Heart left ventricle (tissue), 16 donors: ENCODE results near the gene TJP1. TPM values are rescaled to one million over a fixed set of nuclear protein-coding genes. Genes with fewer than 3 reads are reported as not detected.
"Not testable (repeated sequence)": the region's sequence is repeated elsewhere in the genome, so short reads cannot be mapped to it uniquely, and the experiment has no call there.

Experiments
- ATAC-seq, 4 donors: fragments of 200-7000 bp; cut with Tn5 transposase; one replicate each; pipeline ENCODE4 v1.9.1; 2020 to 2022; ENCODE audit warnings: moderate library complexity in 4 of 4, mild to moderate bottlenecking in 3 of 4, moderate number of reproducible peaks in 1 of 4
- DNase-seq, 5 donors: peaks; one replicate each; pipeline ENCODE4 v3.0.0-alpha.2; 2020
- H3K27ac ChIP-seq, 12 donors: fragments of 200-600 bp; sonication (generic) in 4 of 12; one replicate each; pipeline versions ENCODE4 v1.5.0 to v1.8.0; 2016 to 2022; ENCODE audit warnings: mild to moderate bottlenecking in 2 of 12
- H3K27me3 ChIP-seq, 9 donors: fragments of 200-600 bp; sonication (generic) in 2 of 9; one replicate each; pipeline versions ENCODE4 v1.5.1 to v1.8.0; 2016 to 2022; ENCODE audit warnings: mild to moderate bottlenecking in 3 of 9
- H3K36me3 ChIP-seq, 9 donors: fragments of 200-600 bp; sonication (generic) in 2 of 9; one replicate each; pipeline versions ENCODE4 v1.5.0 to v1.8.0; 2018 to 2022; ENCODE audit warnings: mild to moderate bottlenecking in 2 of 9
- H3K4me1 ChIP-seq, 12 donors: fragments of 200-600 bp; sonication (generic) in 4 of 12; one replicate each; pipeline versions ENCODE4 v1.5.0 to v1.8.0; 2016 to 2022; ENCODE audit warnings: mild to moderate bottlenecking in 3 of 12
- H3K4me3 ChIP-seq, 12 donors: fragments of 200-600 bp; sonication (generic) in 4 of 12; one replicate each; pipeline versions ENCODE4 v1.5.0 to v1.8.0; 2017 to 2022; ENCODE audit warnings: mild to moderate bottlenecking in 9 of 12, moderate library complexity in 4 of 12
- H3K9me3 ChIP-seq, 12 donors: fragments of 200-600 bp; sonication (generic) in 4 of 12; one replicate each; pipeline versions ENCODE4 v1.5.0 to v1.8.0; 2016 to 2022; ENCODE audit warnings: mild to moderate bottlenecking in 1 of 12
- POLR2A ChIP-seq, 2 donors: fragments of 450-650 bp; IDR thresholded peaks; one replicate each; pipeline ENCODE4 v1.6.1; 2017; ENCODE audit warnings: antibody characterized with exemption in 2 of 2, mild to moderate bottlenecking in 2 of 2, moderate library complexity in 2 of 2
- WGBS, 4 donors: extraction: QIAGEN DNeasy Blood & Tissue Kit in 2 of 4; methylation state at CpG; one replicate each; pipeline versions ENCODE4 v1.1.5 to v1.1.7; 2013 to 2018; 5-methylcytosine and 5-hydroxymethylcytosine counted together
- intact Hi-C, 10 donors: fragments of 100-400 bp; cut with DNase I; formaldehyde crosslinking; loops; one replicate each; pipeline versions ENCODE4 v1.11.1 to v1.14.2; 2022
- polyA plus RNA-seq, 2 donors: library from polyadenylated mRNA; stranded (reverse); fragments of 200-250 nt; gene quantifications; one replicate each; pipeline ENCODE4 v1.2.3, GENCODE V29; 2013
- total RNA-seq, 9 donors: library from RNA; depleted of rRNA in 2 of 9; stranded (reverse); fragments of >200 nt in 2 of 9; fragmentation: NEBNext Ultra II Directional in 3 of 9; extraction: Animal tissue kit (Norgen Biotek cat#: 25700) in 3 of 9; gene quantifications; one replicate each; pipeline versions ENCODE4 v1.1.0 to v1.2.4, GENCODE V29; 2016 to 2023
- TF ChIP-seq, protein P1 (sequence below), 12 donors: fragments of 200-600 bp; sonication (generic) in 4 of 12; IDR thresholded peaks; one replicate each; pipeline versions ENCODE4 v1.5.0 to v1.8.0; 2018 to 2022; ENCODE audit warnings: antibody characterized with exemption in 12 of 12, mild to moderate bottlenecking in 5 of 12
- donor health status: ischemic (EF 13 %, LVEDD 7.1; RV severe dilation, severe dysfunction).
- donor health status: healthy with polysubstance abuse.
- donor health status: DM: no; HTN: yes; CAD: no.
- donor health status: DM: no; HTN: no; CAD: no.
- donor health status: ischemic (EF 25% LVEDD 6.9; RV normal size, moderate dysfunction).
- donor health status: ischemic (EF 25% LVEDD 5.7; RV mildly dilated, moderate dysfunction).
- donor health status: healthy.
- donor health status: DM: yes; HTN: yes; CAD: no.
- donor health status: ischemic (EF 35%, LVEDD 5.7; RV mildly dilated, moderate dysfunction).
- donor health status: nonischemic (EF 11% LVEDD 7.7; RV severe dilation, severe dysfunction).
- donor health status: DM: yes; HTN: yes; CAD: no.
- donor health status: PGD.
- donor health status: ischemic (EF 29% LVEDD 5.4; RV normal size, mild dysfunction).
- donor health status: nonischemic (EF 23%, LVEDD 6.1; RV moderate dilation, normal function).

Gene TJP1
- total and polyA plus RNA-seq, 11 donors: 26.8 to 159 (median 105) TPM

DNA sequence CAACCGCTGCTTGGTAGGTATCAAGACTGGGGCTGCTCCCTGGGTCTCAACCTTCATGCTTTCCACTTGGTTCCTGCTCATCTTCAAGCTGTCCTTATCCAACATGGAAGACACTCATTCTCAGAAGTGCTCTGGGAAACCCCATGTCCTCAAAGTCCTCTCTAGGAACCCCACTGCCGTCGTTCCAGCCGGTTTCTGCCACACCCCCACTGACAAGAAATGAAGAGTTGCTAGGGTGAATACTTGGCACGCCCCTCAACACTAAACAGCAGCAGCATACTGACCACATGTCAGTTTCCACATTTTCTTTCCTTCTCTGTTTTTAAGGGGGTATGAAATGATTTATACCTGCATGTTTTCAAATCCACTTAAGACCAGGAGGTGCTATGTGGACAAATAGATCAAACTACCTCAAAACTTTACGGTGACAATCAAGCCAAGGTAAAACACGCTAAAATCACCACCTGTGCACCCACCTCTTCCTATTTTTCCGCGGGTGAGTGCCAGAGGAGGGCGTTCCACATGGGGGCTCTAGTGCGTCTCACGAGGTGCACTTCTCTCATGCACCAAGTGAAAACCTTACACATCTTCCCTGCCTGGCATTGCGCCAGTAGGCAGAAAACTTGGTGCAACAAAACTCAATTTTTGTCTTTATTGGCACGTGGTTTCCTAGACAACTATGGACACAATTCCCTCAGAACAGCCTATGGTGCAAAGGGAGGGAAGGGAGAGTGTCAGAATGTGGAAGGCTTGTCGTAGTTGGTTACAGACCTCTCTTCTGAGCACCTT lies 125.1 kb downstream of the TJP1 start:
- ATAC-seq: no peak

GRCh38 chr15:29696506-29696905 lies 125.8 kb downstream of the TJP1 start:
- ATAC-seq: not testable (repeated sequence)
- 93 to 98% (median 97%) methylated on average over 7 of the region's 7 CpGs for WGBS, 4 donors

More for the DNA sequence above, 125.1 kb downstream of the TJP1 start:
- TF ChIP-seq POLR2A (IDR thresholded peaks at IDR 0.05): no peak
- TF ChIP-seq, protein P1, sequence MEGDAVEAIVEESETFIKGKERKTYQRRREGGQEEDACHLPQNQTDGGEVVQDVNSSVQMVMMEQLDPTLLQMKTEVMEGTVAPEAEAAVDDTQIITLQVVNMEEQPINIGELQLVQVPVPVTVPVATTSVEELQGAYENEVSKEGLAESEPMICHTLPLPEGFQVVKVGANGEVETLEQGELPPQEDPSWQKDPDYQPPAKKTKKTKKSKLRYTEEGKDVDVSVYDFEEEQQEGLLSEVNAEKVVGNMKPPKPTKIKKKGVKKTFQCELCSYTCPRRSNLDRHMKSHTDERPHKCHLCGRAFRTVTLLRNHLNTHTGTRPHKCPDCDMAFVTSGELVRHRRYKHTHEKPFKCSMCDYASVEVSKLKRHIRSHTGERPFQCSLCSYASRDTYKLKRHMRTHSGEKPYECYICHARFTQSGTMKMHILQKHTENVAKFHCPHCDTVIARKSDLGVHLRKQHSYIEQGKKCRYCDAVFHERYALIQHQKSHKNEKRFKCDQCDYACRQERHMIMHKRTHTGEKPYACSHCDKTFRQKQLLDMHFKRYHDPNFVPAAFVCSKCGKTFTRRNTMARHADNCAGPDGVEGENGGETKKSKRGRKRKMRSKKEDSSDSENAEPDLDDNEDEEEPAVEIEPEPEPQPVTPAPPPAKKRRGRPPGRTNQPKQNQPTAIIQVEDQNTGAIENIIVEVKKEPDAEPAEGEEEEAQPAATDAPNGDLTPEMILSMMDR (IDR thresholded peaks at IDR 0.05): no peak
- Histone ChIP-seq H3K27me3 (no peaks in the 10 kb centered on the region), H3K4me1 (peaks cover 0 to 3% (median 0%) of the 10 kb centered on the region in 12 donors), H3K36me3 (peaks cover 0 to 52% (median 31%) of the 10 kb centered on the region in 9 donors), H3K9me3 (peaks cover 0 to 16% (median 0%) of the 10 kb centered on the region in 12 donors), H3K27ac (no peak overlapping the region), H3K4me3 (no peak overlapping the region)
- no peak for DNase-seq
- WGBS, 4 donors: 86 to 89% (median 86%) methylated on average over 15 of the region's 15 CpGs
- intact Hi-C loops: loop anchor here in 1 of 10 donors (10.0 kb wide), 1 partner anchor 58 kb away; no protein-coding TSS in a partner anchor

DNA sequence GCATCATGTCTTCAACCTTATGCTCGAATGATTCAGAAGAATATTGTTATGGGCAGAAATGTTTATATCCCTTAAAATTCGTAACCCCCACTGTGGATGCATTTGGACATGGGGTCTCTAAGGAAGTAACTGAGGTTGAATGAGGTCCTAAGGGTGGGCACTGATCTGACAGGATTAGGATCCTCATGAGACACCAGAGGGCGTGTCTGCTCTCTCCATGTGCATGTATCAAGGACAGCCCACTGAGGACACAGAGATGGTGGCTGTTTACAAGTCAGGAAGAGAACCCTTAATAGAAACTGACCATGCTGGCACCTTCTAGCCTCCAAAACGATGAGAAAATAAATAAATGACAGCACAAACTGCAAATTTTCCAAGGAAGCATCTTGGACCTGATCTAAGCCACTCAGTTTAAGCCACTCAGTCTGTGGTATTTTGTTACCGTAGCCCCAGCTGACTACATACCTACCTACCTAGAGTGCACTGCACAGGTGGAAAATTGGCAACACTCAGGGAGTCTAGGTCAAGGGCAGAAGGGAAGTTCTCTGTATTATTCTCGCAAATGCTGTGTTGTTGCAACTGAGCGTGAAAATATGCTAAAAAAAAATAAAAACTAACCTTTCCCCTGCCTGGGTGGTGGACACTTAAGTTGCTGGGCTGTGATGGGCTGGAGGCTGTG lies 126.6 kb downstream of the TJP1 start:
- intact Hi-C loops: loop anchor here in 1 of 10 donors (10.0 kb wide), 1 partner anchor 59 kb away; no protein-coding TSS in a partner anchor
- ATAC-seq: peak in 1 of 4 donors; percentile 40
- H3K27me3 ChIP-seq: no peaks in the 10 kb centered on the region
- WGBS, 4 donors: 84 to 90% (median 87%) methylated on average over 7 of the region's 7 CpGs
- peaks cover 0 to 3% (median 0%) of the 10 kb centered on the region in 12 donors for H3K4me1 ChIP-seq
- TF ChIP-seq POLR2A (IDR thresholded peaks at IDR 0.05): no peak
- TF ChIP-seq, protein P1 (IDR thresholded peaks at IDR 0.05): peak in 2 of 12 donors; percentile 9 to 17
- DNase-seq: no peak
- peaks cover 0 to 37% (median 20%) of the 10 kb centered on the region in 9 donors for H3K36me3 ChIP-seq
- H3K4me3 ChIP-seq: no peak overlapping the region
- H3K9me3 ChIP-seq: peaks cover 0 to 16% (median 0%) of the 10 kb centered on the region in 12 donors
- H3K27ac ChIP-seq: no peak overlapping the region

More at GRCh38 chr15:29696506-29696905, 125.8 kb downstream of the TJP1 start:
- H3K4me3 ChIP-seq, DNase-seq, H3K27ac ChIP-seq, H3K27me3 ChIP-seq, H3K4me1 ChIP-seq: not testable (repeated sequence)
- intact Hi-C loops: loop anchor here in 1 of 10 donors (10.0 kb wide), 1 partner anchor 58 kb away; no protein-coding TSS in a partner anchor
- Histone ChIP-seq H3K36me3 (peaks cover 0 to 46% (median 27%) of the 10 kb centered on the region in 9 donors), H3K9me3 (peaks cover 0 to 16% (median 0%) of the 10 kb centered on the region in 12 donors)

DNA sequence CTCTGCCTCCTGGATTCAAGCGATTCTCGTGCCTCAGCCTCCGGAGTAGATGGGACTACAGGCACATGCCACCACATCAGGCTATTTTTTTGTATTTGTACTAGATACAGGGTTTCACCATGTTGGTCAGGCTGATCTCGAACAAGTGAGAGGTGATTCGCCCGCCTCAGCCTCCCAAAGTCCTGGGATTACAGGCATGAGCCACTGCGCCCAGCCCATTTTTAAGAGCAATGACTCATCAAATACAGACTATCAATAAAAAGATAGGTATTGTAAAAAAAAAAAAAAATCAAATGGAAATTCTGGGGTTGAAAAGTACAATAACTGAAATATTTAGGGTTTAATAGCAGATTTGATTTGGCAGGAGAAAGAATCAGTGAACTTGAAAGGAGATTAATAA lies 129.0 kb downstream of the TJP1 start:
- WGBS, 4 donors: 92 to 97% (median 94%) methylated on average over 7 of the region's 7 CpGs
- no peak for DNase-seq
- no peak overlapping the region for H3K27ac ChIP-seq

More for the DNA sequence above, 129.0 kb downstream of the TJP1 start:
- H3K4me1 ChIP-seq: peaks cover 0 to 3% (median 0%) of the 10 kb centered on the region in 12 donors
- no peak for ATAC-seq
- peaks cover 0 to 13% (median 3%) of the 10 kb centered on the region in 9 donors for H3K36me3 ChIP-seq
- TF ChIP-seq, protein P1 (IDR thresholded peaks at IDR 0.05): no peak
- TF ChIP-seq POLR2A (IDR thresholded peaks at IDR 0.05): no peak
- no peaks in the 10 kb centered on the region for H3K27me3 ChIP-seq
- intact Hi-C loops: loop anchor here in 1 of 10 donors (10.0 kb wide), 1 partner anchor 62 kb away; no protein-coding TSS in a partner anchor
- peaks cover 0 to 16% (median 0%) of the 10 kb centered on the region in 12 donors for H3K9me3 ChIP-seq
- no peak overlapping the region for H3K4me3 ChIP-seq
